ENCODE measurements around the gene TIAL1.
"Not testable (repeated sequence)": the region's sequence is repeated elsewhere in the genome, so short reads cannot be mapped to it uniquely, and the experiment has no call there.

Gene TIAL1

DNA sequence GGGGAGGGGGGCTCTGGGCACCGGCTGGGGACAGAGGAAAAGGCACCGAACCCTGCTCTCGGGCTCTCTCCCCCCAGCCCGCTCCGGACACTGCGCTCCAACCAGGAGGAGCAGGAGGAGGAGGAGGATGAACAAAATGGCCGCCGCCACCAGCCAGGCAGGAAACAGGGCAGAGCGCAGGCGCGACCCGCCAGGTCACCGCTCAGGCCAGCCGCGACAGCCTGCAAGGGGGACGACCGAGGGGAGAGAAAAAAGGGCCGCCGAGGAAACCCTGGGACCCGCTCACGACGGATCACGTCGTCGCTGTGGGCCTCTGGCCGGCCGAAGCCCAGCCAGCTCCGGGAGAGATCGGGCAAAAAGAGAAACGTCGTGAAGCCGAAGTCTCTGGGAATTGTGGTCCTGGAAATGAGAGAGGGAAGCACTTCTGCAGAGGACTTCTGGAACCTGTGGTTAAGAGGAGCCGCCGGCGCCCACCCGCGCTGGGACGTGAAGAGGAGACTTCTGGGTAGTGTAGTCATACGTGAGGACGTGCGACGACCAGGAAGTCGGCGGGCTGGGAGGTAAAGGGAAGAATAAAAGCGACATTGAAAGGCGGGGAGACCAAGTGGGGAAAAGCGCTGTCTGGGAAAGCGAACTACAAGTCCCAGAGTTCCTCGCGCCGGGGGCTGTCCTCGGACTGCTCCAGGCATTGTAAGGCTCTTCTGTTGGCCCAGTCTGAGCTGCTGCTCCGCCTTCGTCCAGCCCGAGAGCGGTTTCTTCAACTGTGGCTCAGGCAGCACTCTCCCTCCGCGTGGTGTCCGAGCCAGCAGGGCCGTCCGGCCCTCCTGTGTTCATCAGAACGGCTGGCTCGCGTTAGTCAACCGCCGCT lies at the start of gene TIAL1:
TSS of gene TIAL1 (minus strand) at position 428 of the 868 bp plus-strand sequence. CDS start 499 bp downstream, outside the sequence.
- peak; percentile 97 for DNase-seq (ENCODE audit: low read depth)

DNA sequence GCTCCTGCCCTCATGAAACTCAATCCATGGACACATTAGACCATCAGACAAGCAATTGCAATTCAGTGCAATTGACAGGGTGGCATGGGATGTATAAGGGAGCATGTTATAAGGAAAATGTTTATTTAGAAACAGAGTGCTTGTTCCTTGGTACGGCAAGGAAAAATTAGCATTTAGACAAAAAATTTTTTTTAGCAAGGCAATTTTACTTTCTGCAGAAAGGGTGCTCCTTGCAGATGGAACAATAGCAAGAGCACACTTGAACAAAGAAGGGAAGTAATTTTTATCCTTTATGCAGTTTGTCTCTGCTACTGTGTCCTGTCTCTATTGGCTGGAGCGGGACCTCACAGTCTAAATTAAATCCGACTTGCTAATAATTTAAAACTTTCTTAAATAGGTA lies 48.2 kb upstream of the TIAL1 start:
- no peak for DNase-seq (ENCODE audit: low read depth)

- no peak for DNase-seq (ENCODE audit: low read depth)
Observed at GRCh38 chr10:119644205-119644814, 47.5 kb upstream of the TIAL1 start.

DNA sequence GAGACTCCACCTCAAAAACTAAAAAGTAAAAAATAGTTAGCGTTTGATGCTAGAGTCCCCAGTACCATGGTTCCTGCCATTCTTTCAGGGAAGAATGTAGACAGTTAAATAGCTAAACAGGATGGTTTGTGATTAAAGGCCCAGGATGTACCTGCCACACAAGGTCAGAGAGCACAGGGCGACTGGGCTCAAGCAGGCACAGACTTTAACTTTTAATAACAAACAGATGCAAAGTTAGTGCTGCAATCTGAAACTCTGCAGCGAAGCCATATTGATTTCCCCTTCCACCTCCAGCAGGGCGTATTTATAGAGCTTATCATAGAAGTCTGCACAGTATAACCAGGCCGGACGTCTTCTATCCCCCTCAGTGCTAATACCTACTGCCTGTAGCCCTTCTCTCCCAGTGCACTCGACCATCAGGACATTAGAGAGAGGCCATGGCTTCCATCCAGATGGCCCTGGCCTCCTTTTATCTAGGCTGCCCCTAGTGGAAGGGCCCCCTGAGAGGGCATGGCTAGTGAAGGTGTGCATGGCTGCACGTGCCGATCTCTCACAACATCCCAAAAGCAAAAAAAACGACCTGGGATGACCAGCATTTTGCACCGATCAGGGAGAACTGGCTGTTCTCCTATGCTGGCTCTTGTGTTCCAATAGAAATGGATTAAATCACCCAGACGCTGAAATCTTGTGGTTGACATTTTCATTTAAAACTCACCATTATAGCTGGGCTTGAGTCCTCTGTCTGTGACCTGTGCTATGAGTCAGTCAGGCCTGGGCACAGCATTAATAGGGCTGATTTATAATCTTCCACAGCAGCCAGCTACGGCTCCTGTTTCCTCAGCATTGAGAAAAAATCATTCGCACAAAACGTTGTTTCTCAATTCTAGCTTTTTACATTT lies 46.8 kb upstream of the TIAL1 start:
- DNase-seq (ENCODE audit: low read depth), result no peak

DNA sequence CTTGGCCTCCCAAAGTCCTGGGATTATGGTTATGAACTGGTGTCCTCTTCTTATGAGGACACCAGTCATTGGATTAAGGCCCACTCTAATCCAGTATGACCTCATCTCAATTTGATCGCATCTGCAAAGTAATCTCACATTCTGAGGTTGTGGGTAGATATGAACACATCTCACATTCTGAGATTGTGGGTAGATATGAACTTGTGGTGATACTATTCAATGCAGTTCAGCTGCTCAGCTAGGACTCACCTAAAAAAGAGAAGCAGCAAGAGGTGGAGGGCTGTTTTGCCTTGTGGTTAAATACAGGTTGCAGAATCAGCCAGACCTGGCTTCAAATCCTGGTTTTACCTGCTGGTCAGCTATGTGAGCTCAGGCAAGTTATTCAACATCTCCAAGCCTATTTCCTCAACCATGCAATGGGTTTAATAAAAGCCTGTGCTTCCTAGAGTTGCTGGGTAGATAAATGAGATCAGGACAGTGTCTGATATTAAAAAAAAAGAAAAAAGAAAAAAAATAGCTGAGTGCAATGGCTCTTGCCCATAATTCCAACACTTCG lies 45.9 kb upstream of the TIAL1 start:
- DNase-seq (ENCODE audit: low read depth), result no peak

- no peak for DNase-seq (ENCODE audit: low read depth)
Observed at GRCh38 chr10:119640875-119641526, 44.2 kb upstream of the TIAL1 start.

DNA sequence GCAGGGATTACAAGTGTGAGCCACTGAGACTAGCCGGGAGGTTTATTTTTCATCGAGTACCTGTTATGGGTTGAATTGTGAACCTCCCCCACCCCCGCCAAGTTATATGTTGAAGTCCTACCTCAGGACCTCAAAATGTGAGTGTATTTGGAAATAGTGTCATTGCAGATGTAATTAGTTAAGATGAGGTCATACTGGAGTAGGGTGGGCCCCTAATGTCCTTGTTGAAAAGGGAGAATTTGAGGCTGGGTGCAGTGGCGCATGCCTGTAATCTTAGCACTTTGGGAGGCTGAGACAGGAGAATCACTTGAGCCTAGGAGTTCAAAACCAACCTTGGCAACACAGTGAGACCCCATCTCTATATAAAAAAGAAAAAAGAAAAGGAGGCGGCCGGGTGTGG lies 43.6 kb upstream of the TIAL1 start:
- DNase-seq (ENCODE audit: low read depth), result no peak

DNA sequence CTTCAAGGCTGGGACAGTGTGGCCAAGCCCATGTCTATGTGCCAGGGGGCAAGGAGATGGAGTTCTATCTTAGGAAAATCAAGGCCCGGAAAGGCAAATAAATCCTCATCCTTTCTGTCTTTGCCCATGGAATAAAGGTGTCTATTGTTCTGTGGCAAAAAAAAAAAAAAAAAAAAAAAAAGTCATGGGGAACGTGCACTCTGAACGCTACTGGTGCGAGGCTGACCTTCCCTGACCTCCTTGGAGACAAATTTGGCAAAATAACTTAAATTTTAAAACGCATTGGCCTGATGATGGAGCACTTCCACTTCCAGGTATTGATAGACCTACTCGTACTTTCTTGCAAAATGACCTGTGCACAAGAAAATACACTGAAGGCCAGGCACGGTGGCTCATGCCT lies 42.2 kb upstream of the TIAL1 start:
- no peak for DNase-seq (ENCODE audit: low read depth)

- no peak for DNase-seq (ENCODE audit: low read depth)
Observed at GRCh38 chr10:119637631-119638030, 40.9 kb upstream of the TIAL1 start.

DNA sequence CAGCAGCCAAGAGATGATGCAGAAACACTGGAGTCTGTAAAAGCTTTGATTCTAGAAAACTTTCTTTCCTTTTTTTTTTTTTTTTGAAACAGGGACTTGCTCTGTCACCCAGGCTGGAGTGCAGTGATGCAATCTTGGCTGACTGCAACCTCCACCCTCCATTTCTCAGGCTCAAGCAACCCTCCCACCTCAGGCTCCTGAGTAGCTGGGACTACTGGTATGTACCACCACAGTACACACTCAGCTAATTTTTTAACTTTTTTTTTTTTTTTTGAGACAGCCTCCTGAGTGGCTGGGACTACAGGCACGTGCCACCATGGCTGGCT lies 37.4 kb upstream of the TIAL1 start:
- no peak for DNase-seq (ENCODE audit: low read depth)

DNA sequence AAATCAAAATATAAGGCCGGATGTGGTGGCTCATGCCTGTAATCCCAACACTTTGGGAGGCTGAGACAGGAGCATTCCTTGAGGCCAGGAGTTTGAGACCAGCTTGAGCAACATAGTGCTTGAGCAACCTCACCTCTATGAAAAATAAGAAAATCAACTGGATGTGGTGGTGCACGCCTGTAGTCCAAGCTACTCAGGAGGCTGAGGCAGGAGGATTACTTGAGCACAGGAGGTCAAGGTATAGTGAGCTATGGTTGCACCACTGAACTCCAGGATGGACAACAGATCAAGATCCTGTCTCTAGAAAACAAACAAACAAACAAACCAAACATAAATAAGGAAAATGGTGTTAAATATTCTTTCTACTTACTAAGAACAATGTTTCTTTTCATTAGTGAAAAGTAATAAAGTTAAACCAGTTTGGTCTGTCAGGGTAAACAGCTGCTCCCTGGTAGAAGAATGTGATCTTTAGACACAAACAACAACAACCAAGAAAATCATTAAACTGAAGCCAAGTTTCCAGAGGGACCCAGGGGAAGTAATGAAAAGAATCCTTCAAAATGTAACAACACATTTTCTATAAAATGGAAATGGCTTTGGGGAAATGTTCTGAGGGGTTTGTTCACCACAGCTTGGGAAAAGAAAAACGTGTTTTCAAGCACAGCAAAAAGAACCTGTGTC lies 36.9 kb upstream of the TIAL1 start:
- no peak for DNase-seq (ENCODE audit: low read depth)

DNA sequence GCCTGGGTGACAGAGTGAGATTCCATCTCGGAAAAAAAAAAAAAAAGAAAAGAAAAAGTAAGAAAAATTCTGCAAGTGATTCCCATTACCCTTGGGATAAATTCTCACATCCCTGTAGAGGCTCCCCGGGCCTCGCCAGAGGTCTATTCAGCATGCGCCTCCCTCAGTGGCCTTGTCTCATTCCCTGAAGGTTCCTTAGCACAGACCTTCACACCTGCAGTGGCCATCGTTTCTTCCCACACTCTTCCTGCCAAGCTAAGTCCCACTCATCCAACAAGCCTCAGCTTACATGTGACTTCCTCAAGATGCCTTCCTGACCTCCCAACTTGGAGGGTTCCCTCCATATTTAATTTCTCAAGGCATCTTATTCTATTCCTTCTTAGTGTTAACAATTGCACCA lies 33.5 kb upstream of the TIAL1 start:
- no peak for DNase-seq (ENCODE audit: low read depth)

DNA sequence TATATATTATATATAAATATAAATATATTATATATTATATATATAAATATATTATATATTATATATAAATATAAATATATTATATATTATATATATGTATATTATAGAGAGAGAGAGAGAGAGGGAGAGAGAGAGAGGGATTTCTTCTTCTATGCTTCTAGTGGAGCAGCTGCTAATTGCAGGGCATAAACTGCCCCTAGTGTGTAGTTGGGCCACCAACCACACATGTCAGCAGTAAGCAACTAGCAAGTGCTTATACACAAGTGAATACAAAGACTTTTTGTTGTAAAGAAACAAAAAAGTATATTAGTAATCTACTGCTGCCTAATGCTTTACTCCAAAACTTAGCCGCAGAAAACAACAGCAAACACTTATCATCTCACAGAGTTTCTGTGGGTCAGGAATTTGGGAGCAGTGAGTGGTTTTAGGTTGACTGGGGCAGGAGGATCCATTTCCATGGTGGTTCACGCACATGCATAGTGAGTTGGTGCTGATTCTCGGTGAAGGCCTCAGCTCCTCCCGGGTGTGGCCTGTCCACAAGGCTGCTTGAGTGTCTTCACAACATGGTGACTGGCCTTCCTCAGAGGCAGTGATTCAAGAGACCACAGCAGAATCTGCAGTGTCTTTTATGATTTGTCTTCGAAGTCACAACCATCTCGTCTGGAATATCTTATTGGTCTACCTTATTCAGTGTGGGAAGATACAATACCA lies 29.0 kb upstream of the TIAL1 start:
- no peak for DNase-seq (ENCODE audit: low read depth)

GRCh38 chr10:119621078-119621384 lies 24.3 kb upstream of the TIAL1 start:
- DNase-seq (ENCODE audit: low read depth), result no peak

DNA sequence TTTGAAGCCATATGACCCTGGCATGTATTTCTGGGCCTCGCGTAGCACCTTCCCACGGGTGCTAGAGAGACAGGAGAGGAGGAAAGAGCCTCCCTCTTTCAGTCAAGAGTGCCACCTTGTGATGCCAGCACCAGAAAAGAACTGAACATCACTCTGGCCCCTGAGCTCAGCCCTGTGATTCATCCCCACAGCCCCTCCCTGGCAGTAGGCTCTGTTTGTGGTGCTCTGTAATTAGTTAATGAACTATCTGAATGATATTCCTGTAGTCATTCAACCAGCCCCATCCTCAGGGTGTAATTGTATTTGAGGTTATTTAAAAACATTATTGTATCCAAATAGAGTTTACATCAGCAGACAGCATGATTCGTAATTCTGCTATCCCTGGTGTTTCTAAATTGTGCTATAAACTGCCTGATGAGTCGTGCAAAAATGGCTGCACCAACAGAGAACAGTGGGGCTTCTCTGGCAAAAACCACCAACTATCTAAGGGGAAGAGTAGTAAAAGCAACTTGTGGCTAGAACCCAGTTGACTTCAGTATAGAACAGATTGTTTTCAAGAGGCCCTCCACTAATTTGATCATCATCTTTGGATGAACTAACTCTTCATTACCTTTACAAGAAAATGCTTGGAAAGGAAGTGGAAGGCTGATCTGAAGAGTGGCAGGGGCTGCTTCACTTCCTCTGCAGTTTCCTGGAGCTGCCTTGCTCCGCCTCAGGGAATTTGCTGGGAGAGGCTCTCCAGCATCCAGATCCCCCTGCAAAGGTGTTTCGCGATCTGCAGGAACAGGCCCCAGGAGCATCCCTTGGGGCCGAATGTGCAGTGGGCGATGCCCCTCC lies 23.7 kb upstream of the TIAL1 start:
- no peak for DNase-seq (ENCODE audit: low read depth)

DNA sequence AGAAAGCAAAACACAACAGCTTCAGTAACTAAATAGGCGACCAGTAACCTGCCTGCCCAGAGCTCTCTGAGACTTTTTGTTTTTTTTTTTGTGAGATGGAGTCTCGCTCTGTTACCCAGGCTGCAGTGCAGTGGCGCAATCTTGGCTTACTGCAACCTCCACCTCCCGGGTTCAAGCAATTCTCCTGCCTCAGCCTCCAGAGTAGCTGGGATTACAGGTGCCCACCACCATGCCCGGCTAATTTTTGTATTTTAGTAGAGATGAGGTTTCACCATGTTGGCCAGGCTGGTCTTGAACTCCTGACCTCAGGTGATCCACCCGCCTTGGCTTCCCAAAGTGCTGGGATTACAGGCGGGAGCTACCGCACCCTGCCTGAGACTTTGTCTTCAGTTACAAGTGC lies 23.0 kb upstream of the TIAL1 start:
- DNase-seq (ENCODE audit: low read depth), result not testable (repeated sequence)

DNA sequence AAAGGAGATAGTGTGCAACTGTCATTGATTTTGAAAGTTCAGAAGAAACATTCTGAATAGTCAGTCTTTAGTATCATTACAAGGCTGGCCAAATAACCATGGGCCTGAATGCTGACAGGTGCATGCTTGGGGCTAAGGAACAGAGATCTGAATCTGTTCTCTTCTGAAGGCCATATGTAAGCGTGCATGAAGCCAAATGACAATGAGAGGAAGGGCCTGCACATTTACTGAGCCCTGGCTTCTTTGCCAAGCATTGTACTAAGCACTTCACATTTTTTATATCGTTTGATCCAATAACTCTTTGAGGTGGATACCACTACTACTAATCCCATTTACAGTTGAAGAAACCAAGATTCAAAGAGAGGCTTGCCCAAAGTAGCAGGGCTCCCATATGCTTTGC lies 22.5 kb upstream of the TIAL1 start:
- DNase-seq (ENCODE audit: low read depth), result no peak

- no peak for DNase-seq (ENCODE audit: low read depth)
Observed at GRCh38 chr10:119616882-119617570, 20.3 kb upstream of the TIAL1 start.

DNA sequence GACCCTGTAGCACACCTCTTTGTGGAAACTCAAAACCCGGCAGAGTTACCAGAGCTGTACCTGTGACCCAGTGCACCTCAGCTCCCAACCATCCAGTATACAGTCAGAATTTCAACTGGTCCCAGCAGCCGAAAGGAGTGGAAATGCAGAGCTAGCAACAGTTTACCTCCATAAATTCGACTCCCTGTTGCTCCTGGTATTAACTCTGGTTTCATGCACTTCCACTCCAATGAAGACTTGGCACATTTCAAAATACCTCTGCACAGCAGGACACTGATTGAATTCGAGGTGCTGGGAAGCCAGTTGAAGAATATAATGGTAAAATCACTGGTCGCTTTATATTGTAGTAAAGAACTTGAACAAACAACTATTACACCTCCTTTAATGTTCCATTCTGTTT lies 17.9 kb upstream of the TIAL1 start:
- no peak for DNase-seq (ENCODE audit: low read depth)

Measured in GM04503 (cell line).